H1 (cell line): ENCODE data around the gene CCDC24. TPM values are rescaled to one million over a fixed set of nuclear protein-coding genes. Genes with fewer than 3 reads are reported as not detected.

Experiments used
- CEBPB ChIP-seq: IDR thresholded peaks from 2 replicates; pipeline ENCODE4 v1.6.1; 2012; ENCODE audit warnings: low read depth, low read length
- HDAC6 ChIP-seq: IDR thresholded peaks from one replicate; pipeline ENCODE4 v1.7.1; 2012; ENCODE audit warnings: low read depth, mild to moderate bottlenecking, inconsistent platforms, low read length, moderate library complexity
- SP4 ChIP-seq: IDR thresholded peaks from 2 replicates; pipeline ENCODE4 v1.6.1; 2012; ENCODE audit warnings: low read length, inconsistent platforms
- polyA plus RNA-seq, 7 experiments: library from polyadenylated mRNA; depleted of rRNA in 3 of 7; stranded (reverse) in 5 of 7; unstranded in 2 of 7; fragments of >200 nt in 5 of 7; fragments of 200-250 nt in 2 of 7; gene quantifications; 1 replicate in 5 of 7; 2 replicates in 1 of 7; 4 replicates in 1 of 7; pipeline versions ENCODE4 v1.2.1 to v1.2.3, GENCODE V29; 2011 to 2013; ENCODE audit warnings: missing spikeins in 2 of 7, mixed read lengths in 2 of 7
- total RNA-seq: library from RNA; stranded (reverse); fragmentation: NEBNext Ultra II Directional; extraction: Animal tissue kit (Norgen Biotek cat#: 25700); gene quantifications from 2 replicates; pipeline ENCODE4 v1.2.1, GENCODE V29; 2021

Gene CCDC24
- total and polyA plus RNA-seq, 2 of the 8 experiments (the other 6 are each of a cell fraction or from before 2014, with no cell fraction given) = 11.2 to 11.4 TPM

GRCh38 chr1:43982808-43983207 lies 8.6 kb upstream of the CCDC24 start (continued):
- TF ChIP-seq HDAC6 = no peak
- TF ChIP-seq SP4 = no peak
- TF ChIP-seq CEBPB = no peak
- TF ChIP-seq, all 59 proteins: peak for 0
